B cell (primary cell): ENCODE data around the gene SFMBT1.

Experiments used
- EZH2 ChIP-seq: IDR thresholded peaks from 2 replicates; pipeline ENCODE4 v1.6.1; 2012; ENCODE audit warnings: borderline replicate concordance, low read depth, mild to moderate bottlenecking, moderate library complexity, low read length; ENCODE audit not compliant: insufficient read depth, poor library complexity, severe bottlenecking
- TF ChIP-seq, protein P1 (sequence below): fragments of 200-600 bp; IDR thresholded peaks from one replicate; pipeline ENCODE4 v1.8.0; 2022; ENCODE audit warnings: antibody characterized with exemption, mild to moderate bottlenecking

- no peak for TF ChIP-seq EZH2
- TF ChIP-seq, protein P1, sequence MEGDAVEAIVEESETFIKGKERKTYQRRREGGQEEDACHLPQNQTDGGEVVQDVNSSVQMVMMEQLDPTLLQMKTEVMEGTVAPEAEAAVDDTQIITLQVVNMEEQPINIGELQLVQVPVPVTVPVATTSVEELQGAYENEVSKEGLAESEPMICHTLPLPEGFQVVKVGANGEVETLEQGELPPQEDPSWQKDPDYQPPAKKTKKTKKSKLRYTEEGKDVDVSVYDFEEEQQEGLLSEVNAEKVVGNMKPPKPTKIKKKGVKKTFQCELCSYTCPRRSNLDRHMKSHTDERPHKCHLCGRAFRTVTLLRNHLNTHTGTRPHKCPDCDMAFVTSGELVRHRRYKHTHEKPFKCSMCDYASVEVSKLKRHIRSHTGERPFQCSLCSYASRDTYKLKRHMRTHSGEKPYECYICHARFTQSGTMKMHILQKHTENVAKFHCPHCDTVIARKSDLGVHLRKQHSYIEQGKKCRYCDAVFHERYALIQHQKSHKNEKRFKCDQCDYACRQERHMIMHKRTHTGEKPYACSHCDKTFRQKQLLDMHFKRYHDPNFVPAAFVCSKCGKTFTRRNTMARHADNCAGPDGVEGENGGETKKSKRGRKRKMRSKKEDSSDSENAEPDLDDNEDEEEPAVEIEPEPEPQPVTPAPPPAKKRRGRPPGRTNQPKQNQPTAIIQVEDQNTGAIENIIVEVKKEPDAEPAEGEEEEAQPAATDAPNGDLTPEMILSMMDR, result no peak
Observed at GRCh38 chr3:52881871-52882270, 164.0 kb downstream of the SFMBT1 start.
